HG02981 (cell line): ENCODE results near the gene GPR62.

ENCODE experiments used
- ATAC-seq: cut with Tn5 transposase; IDR thresholded peaks from one replicate; pipeline ENCODE4 v1.9.1; 2021; ENCODE audit warnings: mild to moderate bottlenecking, moderate library complexity; ENCODE audit not compliant: unreplicated experiment

Gene GPR62

DNA sequence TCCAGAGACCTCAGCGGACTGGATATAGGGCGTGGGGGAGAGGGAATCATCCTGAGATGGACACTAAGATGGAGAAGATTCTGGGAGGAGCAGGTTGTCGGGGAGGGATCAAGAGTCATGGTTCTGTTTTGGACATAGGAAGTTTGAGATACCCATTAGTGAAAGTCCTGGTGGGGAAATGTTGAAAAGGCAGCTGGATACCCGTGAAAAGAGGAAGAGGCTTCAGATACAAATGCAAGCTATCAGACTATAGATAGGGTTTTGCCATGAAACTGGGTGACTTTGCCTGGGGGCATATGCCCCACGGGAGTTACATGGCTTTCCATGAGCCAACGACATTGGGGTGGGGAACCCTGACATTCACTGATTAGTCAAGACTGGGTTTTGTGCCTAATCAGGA, 1.1 kb upstream of the GPR62 start:
- ATAC-seq: no peak

DNA sequence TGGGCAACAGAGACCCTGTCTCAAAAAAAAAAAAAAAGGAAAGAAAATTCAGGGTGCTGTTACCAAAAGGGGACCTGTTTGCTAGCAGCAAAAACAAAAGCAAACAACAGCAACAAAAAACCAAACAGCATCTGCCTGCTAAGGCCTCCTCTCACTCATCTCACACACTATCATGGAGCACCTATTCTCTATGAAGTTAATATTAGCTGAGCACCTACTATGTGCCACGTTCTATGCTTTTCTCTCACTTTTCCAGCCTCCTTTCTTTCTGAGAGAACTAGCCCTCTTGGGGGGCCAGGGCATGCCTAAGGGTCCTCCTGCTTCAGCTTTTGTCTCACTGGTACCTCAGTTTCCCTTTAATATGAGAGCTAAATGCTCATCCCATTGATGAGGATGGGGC, 468 bp upstream of the GPR62 start:
- no peak for ATAC-seq

DNA sequence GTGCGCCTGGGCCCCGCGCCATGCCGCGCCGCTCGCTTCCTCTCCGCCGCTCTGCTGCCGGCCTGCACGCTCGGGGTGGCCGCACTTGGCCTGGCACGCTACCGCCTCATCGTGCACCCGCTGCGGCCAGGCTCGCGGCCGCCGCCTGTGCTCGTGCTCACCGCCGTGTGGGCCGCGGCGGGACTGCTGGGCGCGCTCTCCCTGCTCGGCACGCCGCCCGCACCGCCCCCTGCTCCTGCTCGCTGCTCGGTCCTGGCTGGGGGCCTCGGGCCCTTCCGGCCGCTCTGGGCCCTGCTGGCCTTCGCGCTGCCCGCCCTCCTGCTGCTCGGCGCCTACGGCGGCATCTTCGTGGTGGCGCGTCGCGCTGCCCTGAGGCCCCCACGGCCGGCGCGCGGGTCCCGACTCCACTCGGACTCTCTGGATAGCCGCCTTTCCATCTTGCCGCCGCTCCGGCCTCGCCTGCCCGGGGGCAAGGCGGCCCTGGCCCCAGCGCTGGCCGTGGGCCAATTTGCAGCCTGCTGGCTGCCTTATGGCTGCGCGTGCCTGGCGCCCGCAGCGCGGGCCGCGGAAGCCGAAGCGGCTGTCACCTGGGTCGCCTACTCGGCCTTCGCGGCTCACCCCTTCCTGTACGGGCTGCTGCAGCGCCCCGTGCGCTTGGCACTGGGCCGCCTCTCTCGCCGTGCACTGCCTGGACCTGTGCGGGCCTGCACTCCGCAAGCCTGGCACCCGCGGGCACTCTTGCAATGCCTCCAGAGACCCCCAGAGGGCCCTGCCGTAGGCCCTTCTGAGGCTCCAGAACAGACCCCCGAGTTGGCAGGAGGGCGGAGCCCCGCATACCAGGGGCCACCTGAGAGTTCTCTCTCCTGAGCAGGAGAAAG, 951 bp downstream of the GPR62 start:
- no peak for ATAC-seq

DNA sequence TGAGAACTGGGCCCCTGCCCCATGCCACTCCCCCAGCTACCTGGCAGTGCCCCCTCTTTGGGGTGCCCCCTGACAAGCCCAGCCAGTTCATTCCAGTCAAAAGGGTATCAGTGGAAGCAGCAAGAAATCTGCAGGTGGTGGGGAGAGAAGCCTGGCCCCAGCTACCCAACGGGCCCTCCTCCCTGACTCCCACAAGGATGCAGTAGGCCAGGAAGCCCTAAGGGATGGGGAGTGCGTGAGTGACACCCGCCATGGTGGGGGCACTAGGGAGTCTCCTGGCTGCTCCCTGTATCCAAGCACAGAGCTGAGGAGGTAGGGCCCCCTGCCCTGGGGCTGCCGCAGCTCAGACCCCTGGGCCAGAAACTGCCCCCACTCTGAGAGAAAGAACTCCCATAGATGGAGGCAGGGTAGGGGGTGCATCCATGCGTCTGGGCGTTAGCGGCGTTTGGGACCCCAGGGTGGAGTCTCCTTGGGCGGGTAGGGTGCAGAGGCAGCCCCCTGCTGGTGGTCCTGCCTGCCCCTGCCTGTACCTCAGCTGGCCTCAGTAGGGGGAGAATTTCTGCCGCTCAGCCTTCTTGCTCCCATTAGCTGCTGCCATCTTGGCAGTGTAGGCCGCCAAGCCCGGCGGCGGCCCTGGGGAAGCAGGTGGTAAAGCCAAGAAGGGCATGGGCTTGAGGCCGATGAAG, 2.5 kb downstream of the GPR62 start:
- ATAC-seq: no peak

DNA sequence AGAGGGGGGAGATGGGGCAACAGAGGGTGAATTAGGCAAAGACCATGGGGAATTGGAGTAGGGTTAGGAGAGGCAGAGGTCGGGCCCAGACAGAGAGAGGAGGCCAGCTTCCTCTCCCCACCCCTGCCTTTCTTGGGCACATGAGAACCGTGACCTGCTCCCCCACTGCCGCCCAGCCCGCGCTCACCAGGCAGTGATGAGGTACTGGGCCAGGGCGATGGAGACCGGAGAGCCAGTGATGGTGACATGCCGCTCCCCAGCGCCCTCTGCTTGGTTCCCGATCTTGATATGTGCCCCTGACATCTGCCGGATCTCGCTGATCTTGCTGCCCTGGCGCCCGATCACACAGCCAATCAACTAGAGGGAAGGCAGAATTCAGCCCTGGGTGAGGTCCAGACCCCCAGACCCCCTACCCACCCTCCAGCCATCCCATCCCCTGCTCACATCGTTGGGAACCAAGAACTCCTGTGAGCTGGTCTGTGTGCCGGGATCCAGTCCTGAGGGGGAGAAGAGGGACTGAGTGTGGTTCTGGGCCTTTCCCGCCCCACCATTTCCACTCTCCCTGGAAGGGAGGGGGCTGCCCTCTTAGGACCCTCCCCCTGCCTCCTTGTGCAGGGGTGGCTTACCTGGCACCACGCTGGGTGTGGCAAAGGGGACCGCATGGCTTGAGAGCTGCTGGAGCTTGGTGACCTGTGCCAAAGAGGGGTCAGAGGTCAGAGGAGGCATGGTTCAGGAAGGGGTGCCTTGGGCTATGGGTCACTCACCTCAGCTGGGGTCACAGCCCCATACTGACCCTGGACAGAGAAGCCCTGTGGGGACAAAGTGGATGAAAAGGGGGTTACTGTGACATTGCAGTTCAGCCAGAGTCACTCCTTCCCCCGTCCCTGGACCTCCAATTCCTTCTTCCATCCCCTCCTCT, 3.7 kb downstream of the GPR62 start:
- ATAC-seq: no peak

DNA sequence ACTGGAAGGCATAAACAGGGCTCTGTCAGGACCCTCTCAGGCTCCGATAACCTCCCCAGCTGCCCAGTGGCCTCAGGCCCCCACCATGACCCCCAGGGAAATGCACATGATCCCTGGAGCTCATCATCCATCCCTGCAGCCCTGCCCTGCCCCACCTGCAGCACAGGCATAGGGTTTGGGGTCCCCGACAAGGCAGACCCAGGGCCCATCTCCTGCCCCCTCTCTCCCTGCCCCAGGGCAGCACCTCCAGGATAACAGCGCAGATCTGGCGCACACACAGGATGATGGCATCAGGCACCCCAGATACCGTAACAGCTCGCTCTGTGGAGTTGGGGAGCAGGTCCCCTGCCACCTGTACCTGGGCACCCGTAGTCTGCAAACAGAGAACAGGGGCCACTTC, 4.5 kb downstream of the GPR62 start:
- ATAC-seq: no peak

DNA sequence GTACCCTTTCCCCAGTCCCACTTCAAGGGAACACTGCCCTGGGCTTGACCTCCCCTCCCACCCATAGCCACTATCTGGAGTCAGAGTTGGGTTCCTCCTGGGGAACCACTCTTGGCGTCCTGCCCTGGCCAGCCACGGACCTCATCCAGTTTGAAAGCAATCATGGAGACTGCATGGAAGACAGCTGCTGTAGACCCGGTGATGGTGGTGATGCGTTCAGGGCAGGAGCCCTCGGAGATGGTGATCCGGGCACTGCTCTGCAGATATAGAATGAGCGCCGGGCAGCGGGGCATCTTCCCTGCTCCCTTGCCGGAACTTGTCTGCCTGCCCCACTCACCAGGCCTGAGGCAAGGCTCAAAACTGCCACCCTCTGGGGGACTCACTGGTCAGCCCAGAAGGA, 5.2 kb downstream of the GPR62 start:
- ATAC-seq: no peak

DNA sequence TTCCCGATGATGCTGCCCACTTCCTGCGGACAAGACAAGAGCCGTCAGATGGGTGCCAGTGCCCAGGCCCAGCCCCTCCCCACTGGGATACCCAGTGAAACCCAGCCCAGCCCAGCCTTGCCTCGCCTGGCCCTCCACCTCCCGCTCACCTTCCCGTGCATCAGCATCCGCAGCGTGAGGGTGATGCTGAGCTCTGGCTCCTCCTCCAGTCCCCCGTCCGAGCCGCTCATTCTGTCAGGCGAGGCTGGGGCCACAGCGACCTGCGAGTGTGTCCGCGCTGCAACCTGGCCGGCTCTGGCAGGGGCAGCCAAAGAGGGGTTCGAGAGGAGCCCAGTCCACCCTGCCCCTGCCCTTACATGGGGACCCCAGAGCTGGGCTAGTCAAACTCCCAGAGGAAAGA, 5.8 kb downstream of the GPR62 start:
- no peak for ATAC-seq

DNA sequence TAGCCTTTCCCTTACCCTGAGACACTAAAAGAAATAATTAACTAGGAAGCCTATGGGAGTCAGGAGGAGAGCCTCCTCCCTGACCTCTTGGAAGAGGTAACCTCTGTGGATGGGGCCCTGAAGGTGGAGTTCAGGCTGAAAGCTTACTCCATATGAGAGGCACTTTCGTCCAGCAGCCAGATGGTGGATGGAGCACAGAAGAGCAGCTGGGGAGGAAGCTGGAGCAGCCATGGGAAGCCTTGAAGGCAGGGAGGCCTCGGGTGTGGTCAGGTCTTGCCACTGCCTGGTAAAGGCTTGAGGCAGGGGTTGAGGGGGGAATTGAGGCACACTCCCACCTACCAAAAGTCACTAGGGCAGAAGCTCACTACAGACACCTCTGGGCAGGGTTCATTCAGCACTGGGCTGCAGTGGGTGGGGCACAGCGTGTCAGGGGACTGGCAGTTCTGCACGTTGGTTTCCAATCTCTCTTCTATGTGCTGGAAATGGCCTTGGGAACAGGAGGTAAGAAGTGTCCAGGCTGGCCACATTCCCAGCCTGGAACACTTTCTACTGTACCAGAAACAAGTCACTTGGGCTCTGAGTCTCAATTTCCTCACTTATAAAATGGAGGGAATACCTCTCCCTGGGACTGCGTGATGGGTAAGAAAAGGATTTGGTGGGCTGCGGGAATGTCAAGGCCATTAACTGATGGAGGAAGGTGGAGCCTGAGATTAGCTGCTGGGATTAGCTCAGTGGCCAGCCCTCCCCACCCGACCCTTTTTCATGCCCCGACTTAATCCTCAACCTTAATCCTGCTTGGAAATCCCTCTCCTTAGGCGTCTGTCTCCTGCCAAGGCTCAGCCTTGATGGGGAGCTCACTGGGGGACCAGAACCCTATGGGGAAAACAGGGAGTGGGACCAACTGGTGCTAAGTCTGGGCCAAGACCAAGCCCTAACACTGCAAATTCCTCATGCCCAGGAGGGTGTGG, 6.7 kb downstream of the GPR62 start:
- no peak for ATAC-seq

DNA sequence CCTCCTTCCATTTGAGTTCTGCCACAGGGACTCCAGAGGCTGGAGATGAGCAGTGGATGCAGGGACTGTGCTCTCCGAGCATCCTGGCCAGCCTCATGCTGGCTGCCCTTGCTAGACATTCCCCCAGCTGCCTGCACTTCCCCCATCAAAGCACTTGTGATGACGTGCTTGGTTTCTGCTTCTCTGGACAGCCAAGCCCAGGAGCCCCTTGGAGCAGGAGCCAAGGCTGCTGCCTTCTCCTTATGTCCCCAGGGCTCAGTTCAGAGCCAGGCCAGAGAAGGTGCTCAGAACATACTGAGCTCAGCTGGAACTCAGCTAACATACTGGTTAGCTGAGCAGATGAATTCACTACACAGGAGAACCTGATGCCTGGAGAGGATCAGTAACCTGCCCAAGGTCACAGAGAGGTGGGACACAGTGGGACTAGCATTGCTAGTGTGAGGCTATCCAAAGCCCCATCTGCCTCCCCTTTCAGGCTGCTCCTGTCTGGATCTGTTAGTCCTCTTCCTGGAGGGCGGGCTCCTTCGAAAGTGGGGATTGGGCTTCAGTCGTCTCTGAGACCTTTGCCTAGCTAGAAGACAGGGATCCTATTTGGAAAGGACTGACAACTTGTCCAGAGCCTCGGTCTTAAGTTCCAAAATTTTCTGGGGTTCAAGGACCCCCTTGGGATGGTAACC, 7.8 kb downstream of the GPR62 start:
- ATAC-seq: no peak

DNA sequence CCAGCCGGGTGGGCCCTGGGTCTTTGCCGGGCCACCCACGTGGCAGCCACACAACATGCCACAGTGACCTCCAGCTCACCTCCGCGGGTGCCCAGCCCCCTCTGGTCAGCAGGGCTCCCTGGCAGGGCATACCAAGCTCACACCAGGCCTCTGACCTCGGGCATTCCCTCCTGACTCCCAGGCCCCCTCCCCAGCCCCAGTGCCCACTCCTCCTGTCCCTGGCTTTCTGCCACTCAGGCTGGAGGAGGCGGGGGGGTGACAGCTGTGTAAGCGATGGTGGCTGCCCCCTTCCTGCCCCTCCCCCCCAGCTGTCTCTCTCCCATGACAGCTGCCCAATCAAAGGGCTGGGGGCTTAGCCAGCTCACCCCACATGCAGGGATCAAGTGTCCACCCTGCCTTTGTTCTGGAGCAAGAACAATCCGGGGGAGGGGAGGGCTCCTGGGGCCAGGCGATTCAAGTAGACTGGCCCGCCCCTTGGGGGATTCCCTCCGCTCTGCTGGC, 8.8 kb downstream of the GPR62 start:
- no peak for ATAC-seq

DNA sequence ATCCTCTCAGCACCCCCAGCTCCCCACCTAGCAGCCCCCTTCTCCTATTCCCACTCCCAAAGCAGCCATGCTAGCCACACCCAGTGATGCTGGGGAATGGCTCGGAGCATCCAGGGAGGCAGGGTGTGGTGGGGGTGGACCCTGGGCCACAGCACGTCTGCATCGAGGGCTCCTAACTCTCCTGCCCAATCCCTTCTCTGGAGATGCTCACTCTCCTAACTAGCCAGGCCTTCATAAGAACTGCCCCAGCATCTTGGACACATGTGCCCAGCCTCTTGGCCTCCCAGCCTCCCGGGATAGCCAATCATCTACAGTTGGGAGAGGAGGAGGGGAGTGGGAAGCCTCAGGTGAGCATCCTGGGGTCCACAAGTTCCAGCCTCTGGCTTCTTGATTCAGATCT, 9.3 kb downstream of the GPR62 start:
- no peak for ATAC-seq

DNA sequence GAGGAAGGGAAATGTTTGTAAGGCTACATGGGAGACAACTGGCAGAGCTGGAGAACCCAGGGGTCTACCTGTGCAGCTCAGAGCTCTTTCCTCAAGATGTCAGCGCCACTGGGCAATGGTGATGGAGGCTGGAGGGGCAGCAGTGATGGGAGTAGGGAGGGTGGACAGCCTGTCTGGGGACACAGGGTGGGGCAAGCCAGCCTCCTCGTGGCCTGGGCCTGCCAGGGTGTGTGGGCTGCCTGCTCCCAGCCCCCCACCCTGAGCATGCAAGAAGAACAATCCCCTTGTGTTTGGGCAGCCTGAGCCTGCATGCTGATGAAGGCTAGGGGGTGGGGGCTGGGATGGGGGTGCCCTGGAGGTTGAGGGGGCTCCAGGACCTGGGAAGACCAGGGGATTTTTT, 10.8 kb downstream of the GPR62 start:
- no peak for ATAC-seq

DNA sequence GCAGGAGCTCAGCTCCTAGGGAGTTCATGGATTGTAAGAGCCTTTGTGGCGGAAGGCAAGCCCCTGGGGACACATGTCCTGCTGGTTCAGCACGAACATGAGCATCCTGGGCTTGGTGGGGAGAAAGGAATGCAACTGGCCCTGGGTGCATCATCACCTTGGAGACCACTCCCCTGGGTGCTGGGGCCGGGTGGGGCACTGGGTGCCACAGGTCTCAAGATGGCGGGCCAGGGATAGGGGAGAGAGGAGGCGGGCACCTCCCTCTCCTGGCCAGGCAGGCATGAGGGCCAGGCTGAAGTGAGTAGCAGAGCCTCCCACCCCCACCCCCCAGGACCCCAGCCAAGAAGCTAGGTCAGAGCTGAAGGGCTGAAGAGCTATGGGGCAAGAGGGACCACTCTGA, 11.3 kb downstream of the GPR62 start:
- ATAC-seq: no peak

DNA sequence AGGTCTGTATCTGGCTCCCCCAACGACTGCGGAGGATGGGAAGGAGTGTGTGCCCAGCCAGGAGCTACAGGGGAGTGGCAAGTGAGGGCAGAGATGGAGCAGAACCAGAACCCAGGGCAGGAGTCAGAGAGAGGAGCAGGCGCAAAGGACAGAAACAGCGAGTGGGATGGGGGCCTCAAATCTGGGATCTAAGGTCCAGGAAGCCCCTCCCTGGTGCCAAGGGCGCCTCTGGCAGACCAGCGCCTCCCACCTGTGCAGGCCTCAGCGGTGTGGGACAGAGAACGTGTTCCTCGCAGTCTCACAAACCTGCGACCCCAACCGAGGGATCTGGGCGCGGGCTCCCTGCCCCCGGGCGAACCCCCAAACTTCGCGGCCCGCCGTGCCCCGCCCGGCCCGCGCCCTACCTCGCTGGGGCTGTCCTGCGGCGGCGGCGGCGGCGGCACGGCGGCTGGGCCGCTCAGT, 11.8 kb downstream of the GPR62 start:
- peak; percentile 25 for ATAC-seq

DNA sequence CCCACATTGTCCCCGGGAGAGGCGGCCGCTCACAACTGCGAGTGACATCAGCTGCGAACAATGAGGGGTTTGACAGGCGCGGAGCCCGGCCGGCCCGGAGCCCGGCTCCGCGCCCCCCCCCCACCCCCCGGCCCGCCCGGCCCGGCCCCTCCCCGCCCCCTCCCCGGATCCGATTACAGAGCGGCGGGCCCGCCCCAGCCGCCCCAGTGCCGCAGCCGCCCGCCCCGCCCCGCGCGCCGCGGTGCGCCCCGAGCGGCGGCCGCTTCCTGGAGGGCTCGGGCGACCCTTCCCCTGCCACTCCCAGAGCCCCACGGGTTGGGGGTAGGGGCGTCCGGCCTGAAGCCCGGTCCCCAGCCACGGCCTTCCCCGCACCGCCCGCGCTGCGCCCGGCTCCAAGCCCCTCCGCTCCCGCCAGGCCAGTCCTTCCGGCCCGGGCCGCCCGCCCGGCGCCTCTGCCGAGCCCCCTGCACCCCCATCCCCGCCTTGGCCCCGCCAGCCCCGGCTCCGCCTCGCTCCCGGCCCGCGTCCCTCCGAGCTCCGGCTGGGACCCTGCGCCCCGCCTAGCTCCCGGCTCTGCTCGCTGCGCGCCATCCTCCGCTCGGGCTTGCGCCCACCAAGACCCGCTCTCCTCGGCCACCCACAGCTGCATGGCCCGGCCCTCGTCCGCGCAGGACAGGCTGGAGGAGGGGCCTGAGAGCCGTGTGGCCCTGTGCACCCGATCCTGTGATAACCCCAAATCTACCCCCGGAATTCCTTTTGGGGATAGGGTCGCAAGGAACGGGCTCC, 12.4 kb downstream of the GPR62 start, which contains the start of gene PCBP4:
PCBP4 (minus strand) TSS at position 71 of the 786 bp plus-strand sequence. CDS start 6,214 bp downstream, outside the sequence.
- peak; percentile 49 for ATAC-seq

DNA sequence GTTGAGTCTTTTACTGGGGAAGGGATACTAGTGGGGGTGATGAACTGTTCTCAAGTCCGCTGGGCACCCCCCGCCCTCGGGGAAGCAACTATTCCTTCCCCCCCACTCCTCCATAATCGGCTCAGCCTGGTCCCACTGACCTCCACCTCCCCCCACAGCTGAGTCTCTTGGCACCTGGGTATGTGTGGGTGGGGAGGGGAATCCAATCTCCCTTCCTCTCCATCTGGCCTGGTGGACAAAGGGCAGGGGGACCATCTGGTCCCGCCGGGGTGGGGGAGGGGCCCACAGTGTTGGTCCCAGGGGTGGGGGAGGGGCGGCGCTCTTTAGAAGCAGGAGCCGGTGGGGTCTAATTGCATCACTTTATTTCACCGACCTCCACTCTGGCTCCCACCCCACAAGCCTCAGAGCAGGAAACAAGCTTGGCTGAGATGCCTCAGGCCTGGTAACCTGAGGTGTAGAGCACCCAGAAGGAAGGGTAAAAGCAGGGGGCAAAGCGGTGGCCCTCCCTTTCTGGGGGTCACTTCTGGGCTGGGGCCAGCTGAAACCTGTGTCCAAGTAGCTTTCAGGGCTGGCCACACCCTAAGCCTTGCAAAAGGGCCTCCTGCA, 13.1 kb downstream of the GPR62 start:
- ATAC-seq: no peak
